Measurements from ENCODE around the gene STK39. TPM values are rescaled to one million over a fixed set of nuclear protein-coding genes. Genes with fewer than 3 reads are reported as not detected.

The STK39 gene
- total RNA-seq, 1 experiment from 2014 or later: 15.9 TPM

DNA sequence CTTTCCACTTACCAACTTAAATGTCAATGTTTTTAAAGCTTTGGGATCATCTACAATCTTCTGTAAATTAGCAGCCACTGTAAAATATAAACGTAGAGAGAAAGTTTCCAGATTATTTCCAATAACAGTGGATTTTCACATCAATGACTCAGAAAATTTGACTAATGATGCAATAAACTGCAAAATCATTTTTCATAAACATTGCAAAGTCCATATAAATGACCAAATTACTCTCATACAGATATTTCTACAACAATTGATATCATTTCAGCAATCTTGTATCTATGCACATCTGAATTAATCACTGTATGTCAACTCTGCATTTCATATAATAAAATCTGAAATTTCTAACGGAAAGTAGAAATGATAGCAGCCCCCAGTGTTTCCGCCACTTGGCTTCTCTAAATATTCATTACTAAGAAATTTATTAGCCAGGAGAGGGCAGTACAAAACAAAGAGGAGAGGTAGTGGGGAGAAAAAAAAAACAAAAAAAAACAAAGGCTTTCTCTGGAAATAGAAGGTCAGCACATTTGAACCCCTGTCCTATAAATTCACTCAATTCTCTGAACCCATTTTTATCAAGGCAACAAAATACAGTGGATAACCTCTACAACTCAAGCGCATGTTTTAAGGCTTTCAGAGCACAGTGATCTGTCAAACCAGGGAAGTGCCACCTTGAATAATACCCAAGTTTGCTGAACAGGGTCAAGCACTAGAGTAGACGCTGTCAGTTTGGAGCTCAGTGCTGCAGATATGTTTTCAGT is 282.6 kb downstream of the STK39 start:
- no peak overlapping the region for H3K4me3 ChIP-seq (ENCODE audit: low read depth, low read length, poor library complexity, severe bottlenecking)
- intact Hi-C loops (cut with micrococcal nuclease; ENCODE audit: unreplicated experiment): loop anchor here (2.0 kb wide), 1 partner anchor 154 kb away; no protein-coding TSS in a partner anchor
- TF ChIP-seq CTCF (conservative IDR thresholded peaks at IDR 0.05; ENCODE audit: low read depth, low read length) (peak; percentile 51), EZH2 (IDR thresholded peaks at IDR 0.05; ENCODE audit: borderline replicate concordance, low read depth, low read length, poor library complexity, severe bottlenecking) (no peak)
- ChIA-PET CTCF (interaction anchor here (1.1 kb wide), 1 partner anchor 154 kb away, joined by 4 read pairs; no protein-coding TSS in a partner anchor), POLR2A (ENCODE audit: low non-redundant PET) (no interaction called here)
- H3K9me3 ChIP-seq (ENCODE audit: low read depth, low read length, poor library complexity, severe bottlenecking): no peaks in the 10 kb centered on the region
- no peaks in the 10 kb centered on the region for H3K36me3 ChIP-seq (ENCODE audit: insufficient read depth, low read length, poor library complexity, severe bottlenecking)
- no TSS peak for BruUV-seq (replicated peaks)
- H3K27ac ChIP-seq (ENCODE audit: low read depth, low read length, poor library complexity, severe bottlenecking): no peak overlapping the region
- H3K27me3 ChIP-seq (replicated peaks; ENCODE audit: insufficient read depth, low read depth, low read length, poor library complexity): no peaks in the 10 kb centered on the region
- H3K4me1 ChIP-seq (ENCODE audit: insufficient read depth, low read length, poor library complexity, severe bottlenecking): no peaks in the 10 kb centered on the region
- peak; percentile 24 for DNase-seq (ENCODE audit: low spot score)

GRCh38 chr2:167963899-167964649 is 283.3 kb downstream of the STK39 start:
- POLR2A ChIA-PET (ENCODE audit: low non-redundant PET): no interaction called here
- intact Hi-C loops (cut with micrococcal nuclease; ENCODE audit: unreplicated experiment): loop anchor here (2.0 kb wide), 1 partner anchor 155 kb away; no protein-coding TSS in a partner anchor

More at GRCh38 chr2:167963899-167964649, 283.3 kb downstream of the STK39 start:
- Histone ChIP-seq H3K27ac (ENCODE audit: low read depth, low read length, poor library complexity, severe bottlenecking) (no peak overlapping the region), H3K4me3 (ENCODE audit: low read depth, low read length, poor library complexity, severe bottlenecking) (no peak overlapping the region), H3K4me1 (ENCODE audit: insufficient read depth, low read length, poor library complexity, severe bottlenecking) (no peaks in the 10 kb centered on the region), H3K27me3 (replicated peaks; ENCODE audit: insufficient read depth, low read depth, low read length, poor library complexity) (no peaks in the 10 kb centered on the region), H3K36me3 (ENCODE audit: insufficient read depth, low read length, poor library complexity, severe bottlenecking) (no peaks in the 10 kb centered on the region), H3K9me3 (ENCODE audit: low read depth, low read length, poor library complexity, severe bottlenecking) (no peaks in the 10 kb centered on the region)
- DNase-seq (ENCODE audit: low spot score): no peak
- CTCF ChIA-PET: no interaction called here
- TF ChIP-seq CTCF (conservative IDR thresholded peaks at IDR 0.05; ENCODE audit: low read depth, low read length) (no peak), EZH2 (IDR thresholded peaks at IDR 0.05; ENCODE audit: borderline replicate concordance, low read depth, low read length, poor library complexity, severe bottlenecking) (no peak)
- no TSS peak for BruUV-seq (replicated peaks)

All from A673 (cell line).